Measurements from ENCODE around the gene LYRM7. TPM values are rescaled to one million over a fixed set of nuclear protein-coding genes. Genes with fewer than 3 reads are reported as not detected.

The LYRM7 gene
- total RNA-seq, 2 donors from 2014 or later, result 8.8 to 9.0 TPM

DNA sequence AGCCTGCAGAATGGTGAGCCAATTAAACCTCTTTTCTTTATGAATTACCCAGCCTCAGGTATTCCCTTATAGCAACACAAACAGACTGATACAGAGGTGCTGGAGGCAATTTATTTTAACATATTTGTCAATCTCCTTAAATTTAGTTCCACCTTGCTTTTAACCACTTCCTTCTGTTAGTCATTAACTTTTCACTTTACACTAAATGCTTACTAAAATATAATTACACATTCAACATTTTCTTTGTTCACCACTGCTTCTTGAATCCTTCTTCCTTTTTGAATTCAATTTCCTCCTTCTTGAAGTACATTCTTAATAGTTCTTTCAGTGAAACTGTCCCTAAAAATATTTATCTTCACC lies 39.4 kb downstream of the LYRM7 start:
- H3K9ac ChIP-seq (ENCODE audit: extremely low read depth, low read length, poor library complexity, severe bottlenecking), result no peak overlapping the region
- DNase-seq, result no peak
- H3K9me3 ChIP-seq (ENCODE audit: control insufficient read depth, low read length), result no peaks in the 10 kb centered on the region
- no peaks in the 10 kb centered on the region for H3K36me3 ChIP-seq (ENCODE audit: control insufficient read depth, insufficient read depth, low read length)
- peaks cover 5% of the 10 kb centered on the region for H3K4me1 ChIP-seq (ENCODE audit: control insufficient read depth, insufficient read depth, low read length)
- no peaks in the 10 kb centered on the region for H3K27me3 ChIP-seq (ENCODE audit: control insufficient read depth, insufficient read depth, low read length, poor library complexity, severe bottlenecking)
- Mint-ChIP-seq H3K4me3 (no peak overlapping the region), H3K4me1 (peaks cover 41% of the 10 kb centered on the region), H3K27me3 (ENCODE audit: insufficient read depth) (no peaks in the 10 kb centered on the region), H3K27ac (no peak overlapping the region), H3K9me3 (no peaks in the 10 kb centered on the region), H3K36me3 (ENCODE audit: low read depth) (no peaks in the 10 kb centered on the region)
- TF ChIP-seq, protein P1, sequence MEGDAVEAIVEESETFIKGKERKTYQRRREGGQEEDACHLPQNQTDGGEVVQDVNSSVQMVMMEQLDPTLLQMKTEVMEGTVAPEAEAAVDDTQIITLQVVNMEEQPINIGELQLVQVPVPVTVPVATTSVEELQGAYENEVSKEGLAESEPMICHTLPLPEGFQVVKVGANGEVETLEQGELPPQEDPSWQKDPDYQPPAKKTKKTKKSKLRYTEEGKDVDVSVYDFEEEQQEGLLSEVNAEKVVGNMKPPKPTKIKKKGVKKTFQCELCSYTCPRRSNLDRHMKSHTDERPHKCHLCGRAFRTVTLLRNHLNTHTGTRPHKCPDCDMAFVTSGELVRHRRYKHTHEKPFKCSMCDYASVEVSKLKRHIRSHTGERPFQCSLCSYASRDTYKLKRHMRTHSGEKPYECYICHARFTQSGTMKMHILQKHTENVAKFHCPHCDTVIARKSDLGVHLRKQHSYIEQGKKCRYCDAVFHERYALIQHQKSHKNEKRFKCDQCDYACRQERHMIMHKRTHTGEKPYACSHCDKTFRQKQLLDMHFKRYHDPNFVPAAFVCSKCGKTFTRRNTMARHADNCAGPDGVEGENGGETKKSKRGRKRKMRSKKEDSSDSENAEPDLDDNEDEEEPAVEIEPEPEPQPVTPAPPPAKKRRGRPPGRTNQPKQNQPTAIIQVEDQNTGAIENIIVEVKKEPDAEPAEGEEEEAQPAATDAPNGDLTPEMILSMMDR (conservative IDR thresholded peaks at IDR 0.05), result no peak
- no peak overlapping the region for H3K27ac ChIP-seq (ENCODE audit: low read depth, low read length)
- H3K4me3 ChIP-seq (ENCODE audit: low read length), result no peak overlapping the region

DNA sequence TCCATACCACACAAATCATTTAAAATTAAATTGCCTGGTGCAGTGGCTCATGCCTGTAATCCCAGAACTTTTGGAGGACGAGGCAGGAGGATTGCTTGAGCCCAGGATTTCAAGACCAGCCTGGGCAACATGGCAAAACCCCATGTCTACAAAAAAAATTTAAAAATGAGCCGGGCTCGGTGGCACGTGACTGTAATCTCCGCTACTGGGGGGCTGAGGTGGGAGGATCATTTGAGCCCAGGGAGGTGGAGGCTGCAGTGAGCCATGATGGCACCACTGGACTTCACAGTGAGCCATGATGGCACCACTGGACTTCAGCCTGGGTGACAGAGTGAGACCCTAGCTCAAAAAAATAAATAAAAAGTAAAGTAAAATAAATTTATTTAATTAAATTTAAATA lies 40.9 kb downstream of the LYRM7 start:
- no peak for DNase-seq
- Mint-ChIP-seq H3K9me3 (no peaks in the 10 kb centered on the region), H3K4me3 (no peak overlapping the region), H3K27me3 (ENCODE audit: insufficient read depth) (no peaks in the 10 kb centered on the region), H3K36me3 (ENCODE audit: low read depth) (no peaks in the 10 kb centered on the region), H3K27ac (no peak overlapping the region), H3K4me1 (peaks cover 31% of the 10 kb centered on the region)
- Histone ChIP-seq H3K36me3 (ENCODE audit: control insufficient read depth, insufficient read depth, low read length) (no peaks in the 10 kb centered on the region), H3K9ac (ENCODE audit: extremely low read depth, low read length, poor library complexity, severe bottlenecking) (no peak overlapping the region), H3K9me3 (ENCODE audit: control insufficient read depth, low read length) (no peaks in the 10 kb centered on the region), H3K4me1 (ENCODE audit: control insufficient read depth, insufficient read depth, low read length) (peaks cover 5% of the 10 kb centered on the region), H3K27me3 (ENCODE audit: control insufficient read depth, insufficient read depth, low read length, poor library complexity, severe bottlenecking) (no peaks in the 10 kb centered on the region), H3K4me3 (ENCODE audit: low read length) (no peak overlapping the region), H3K27ac (ENCODE audit: low read depth, low read length) (no peak overlapping the region)
- WGBS, 2 experiments (ENCODE audit: insufficient coverage in 1 of 2, insufficient read length in 1 of 2), result 88 to 95% methylated on average over 5 of the region's 5 CpGs
- TF ChIP-seq, protein P1 (conservative IDR thresholded peaks at IDR 0.05), result no peak

DNA sequence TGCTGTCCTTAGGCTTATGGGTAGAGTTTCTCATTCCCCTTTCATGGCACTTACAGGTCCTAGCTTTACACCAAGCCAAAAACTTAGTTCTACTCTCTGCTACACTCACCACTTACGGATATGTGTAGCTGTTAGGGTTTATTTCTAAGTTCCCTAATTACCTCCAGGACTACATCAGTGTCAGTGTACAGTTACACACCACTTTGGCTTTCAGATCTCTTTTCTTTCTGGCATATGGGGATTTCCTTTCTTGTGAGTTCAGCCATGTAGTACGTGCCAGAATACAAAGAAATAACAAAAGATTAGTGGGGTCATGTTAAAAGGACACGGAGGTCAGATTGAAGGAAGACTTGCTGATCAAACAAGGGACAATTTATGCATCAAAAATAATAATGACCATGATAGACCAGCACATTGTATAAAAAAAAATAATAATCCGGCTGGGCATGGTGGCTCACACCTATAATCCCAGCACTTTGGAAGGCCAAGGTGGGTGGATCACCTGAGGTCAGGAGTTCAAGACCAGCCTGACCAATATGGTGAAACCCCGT lies 41.8 kb downstream of the LYRM7 start:
- Mint-ChIP-seq H3K27ac (no peak overlapping the region), H3K27me3 (ENCODE audit: insufficient read depth) (no peaks in the 10 kb centered on the region), H3K4me1 (peaks cover 22% of the 10 kb centered on the region), H3K9me3 (no peaks in the 10 kb centered on the region), H3K4me3 (no peak overlapping the region), H3K36me3 (ENCODE audit: low read depth) (no peaks in the 10 kb centered on the region)
- TF ChIP-seq, protein P1 (conservative IDR thresholded peaks at IDR 0.05), result no peak
- H3K36me3 ChIP-seq (ENCODE audit: control insufficient read depth, insufficient read depth, low read length), result no peaks in the 10 kb centered on the region
- no peak for DNase-seq
- no peaks in the 10 kb centered on the region for H3K27me3 ChIP-seq (ENCODE audit: control insufficient read depth, insufficient read depth, low read length, poor library complexity, severe bottlenecking)
- no peak overlapping the region for H3K4me3 ChIP-seq (ENCODE audit: low read length)
- no peak overlapping the region for H3K27ac ChIP-seq (ENCODE audit: low read depth, low read length)
- no peaks in the 10 kb centered on the region for H3K9me3 ChIP-seq (ENCODE audit: control insufficient read depth, low read length)
- no peak overlapping the region for H3K9ac ChIP-seq (ENCODE audit: extremely low read depth, low read length, poor library complexity, severe bottlenecking)
- peaks cover 5% of the 10 kb centered on the region for H3K4me1 ChIP-seq (ENCODE audit: control insufficient read depth, insufficient read depth, low read length)
- 84 to 96% methylated on average over 5 of the region's 5 CpGs for WGBS, 2 experiments (ENCODE audit: insufficient coverage in 1 of 2, insufficient read length in 1 of 2)
